Transverse colon (tissue), 4 donors: Measurements from ENCODE around the gene TMEM131L.

ENCODE experiments used
- CTCF ChIP-seq, 5 experiments: fragments of 200-600 bp in 3 of 5; fragments of 450-650 bp in 2 of 5; sonication (generic) in 3 of 5; IDR thresholded peaks; 1 replicate in 2 of 5; 2 replicates in 3 of 5; pipeline ENCODE4 v1.5.1; 2016 to 2017; ENCODE audit warnings: antibody characterized with exemption in 5 of 5, inconsistent platforms in 3 of 5, mild to moderate bottlenecking in 2 of 5, moderate library complexity in 1 of 5
- POLR2A ChIP-seq: fragments of 450-650 bp; IDR thresholded peaks from one replicate; pipeline ENCODE4 v1.6.1; 2016; ENCODE audit warnings: antibody characterized with exemption, mild to moderate bottlenecking, moderate library complexity
- POLR2AphosphoS5 ChIP-seq, 3 donors: sonication (generic); formaldehyde crosslinking; IDR thresholded peaks; one replicate each; pipeline ENCODE4 v1.6.1; 2016; ENCODE audit warnings: antibody characterized with exemption in 3 of 3

- TF ChIP-seq CTCF (IDR thresholded peaks at IDR 0.05) (no peak), POLR2AphosphoS5 (IDR thresholded peaks at IDR 0.05) (no peak), POLR2A (no peak)
Measured at GRCh38 chr4:153547520-153547919, 81.4 kb downstream of the TMEM131L start.
